HG03196 (cell line): ENCODE results near the gene CACNB3.
A peak's percentile ranks its signal among the peaks of the same experiment; 100 is the strongest.
"Not testable (repeated sequence)": the region's sequence is repeated elsewhere in the genome, so short reads cannot be mapped to it uniquely, and the experiment has no call there.

Experiments used
- ATAC-seq: cut with Tn5 transposase; IDR thresholded peaks from one replicate; pipeline ENCODE4 v1.9.1; 2021; ENCODE audit not compliant: unreplicated experiment

CACNB3 gene

GRCh38 chr12:48816143-48816854 is 2.0 kb upstream of the CACNB3 start:
- ATAC-seq, result no peak

- no peak for ATAC-seq
Measured at GRCh38 chr12:48818831-48819590, 715 bp downstream of the CACNB3 start.

- no peak for ATAC-seq
Measured at GRCh38 chr12:48819986-48820725, 1.9 kb downstream of the CACNB3 start.

- ATAC-seq, result no peak
Measured at GRCh38 chr12:48822139-48822538, 3.8 kb downstream of the CACNB3 start.

GRCh38 chr12:48822711-48823110 is 4.4 kb downstream of the CACNB3 start:
- ATAC-seq, result no peak

GRCh38 chr12:48823281-48823680 is 5.0 kb downstream of the CACNB3 start:
- ATAC-seq, result no peak

- ATAC-seq, result no peak
Measured at GRCh38 chr12:48824112-48824511, 5.8 kb downstream of the CACNB3 start.

GRCh38 chr12:48824905-48825304 is 6.6 kb downstream of the CACNB3 start:
- ATAC-seq, result no peak

- ATAC-seq, result no peak
Measured at GRCh38 chr12:48826209-48826855, 8.0 kb downstream of the CACNB3 start.

GRCh38 chr12:48827026-48827425 is 8.7 kb downstream of the CACNB3 start:
- ATAC-seq, result no peak

- ATAC-seq, result no peak
Measured at GRCh38 chr12:48827513-48828096, 9.3 kb downstream of the CACNB3 start.

- no peak for ATAC-seq
Measured at GRCh38 chr12:48828293-48828692, 10.0 kb downstream of the CACNB3 start.

- ATAC-seq, result no peak
Measured at GRCh38 chr12:48828841-48829575, 10.7 kb downstream of the CACNB3 start.

GRCh38 chr12:48831257-48831656 is 13.0 kb downstream of the CACNB3 start:
- ATAC-seq, result no peak

GRCh38 chr12:48832321-48833060 is 14.2 kb downstream of the CACNB3 start:
- ATAC-seq, result no peak

- ATAC-seq, result no peak
Measured at GRCh38 chr12:48838048-48838447, 19.8 kb downstream of the CACNB3 start.

GRCh38 chr12:48842021-48842420 is 23.7 kb downstream of the CACNB3 start:
- ATAC-seq, result not testable (repeated sequence)

- ATAC-seq, result peak; percentile 95
Measured at GRCh38 chr12:48851883-48852733, 33.8 kb downstream of the CACNB3 start, which contains the start of gene DDX23. DDX23 (minus strand) TSS chr12:48852163; CDS start chr12:48845782, 6,381 bp downstream.
